Esophagus muscularis mucosa (tissue), 4 donors: ENCODE measurements around the gene TMEM221. TPM values are rescaled to one million over a fixed set of nuclear protein-coding genes. Genes with fewer than 3 reads are reported as not detected.

ENCODE experiments used
- DNase-seq: peaks from one replicate; pipeline ENCODE4 v3.0.0-alpha.2; 2017; ENCODE audit errors: extremely low spot score
- H3K27ac ChIP-seq, 4 donors: fragments of 200-600 bp; sonication (generic); replicated peaks in 1 of 4; 1 replicate in 3 of 4; 2 replicates in 1 of 4; pipeline ENCODE4 v1.5.1; 2016 to 2019; ENCODE audit warnings: mild to moderate bottlenecking in 1 of 4
- H3K27me3 ChIP-seq, 4 donors: fragments of 200-600 bp; sonication (generic); one replicate each; pipeline versions ENCODE4 v1.5.1 to v1.6.0; 2016 to 2019
- H3K36me3 ChIP-seq, 4 donors: fragments of 200-600 bp; sonication (generic); one replicate each; pipeline ENCODE4 v1.5.1; 2016 to 2019
- H3K4me1 ChIP-seq, 4 donors: fragments of 200-600 bp; sonication (generic); one replicate each; pipeline ENCODE4 v1.5.1; 2016 to 2019
- H3K4me3 ChIP-seq, 4 donors: fragments of 200-600 bp; sonication (generic); 1 replicate in 2 of 4; 2 replicates in 2 of 4; pipeline ENCODE4 v1.5.1; 2016 to 2019; ENCODE audit warnings: mild to moderate bottlenecking in 4 of 4, moderate library complexity in 1 of 4
- H3K9me3 ChIP-seq, 4 donors: fragments of 200-600 bp; sonication (generic); 1 replicate in 3 of 4; 2 replicates in 1 of 4; pipeline ENCODE4 v1.5.1; 2016 to 2019
- EP300 ChIP-seq: sonication (generic); formaldehyde crosslinking; IDR thresholded peaks from one replicate; pipeline ENCODE4 v1.6.1; 2017; ENCODE audit warnings: antibody characterized with exemption
- POLR2A ChIP-seq: fragments of 450-650 bp; IDR thresholded peaks from one replicate; pipeline ENCODE4 v1.6.1; 2017; ENCODE audit warnings: antibody characterized with exemption, moderate library complexity, mild to moderate bottlenecking, low read depth
- POLR2AphosphoS5 ChIP-seq, 2 donors: sonication (generic); formaldehyde crosslinking; IDR thresholded peaks; one replicate each; pipeline ENCODE4 v1.6.1; 2017; ENCODE audit warnings: antibody characterized with exemption in 2 of 2
- WGBS: methylation state at CpG from one replicate; pipeline ENCODE4 v1.1.5; 2018; 5-methylcytosine and 5-hydroxymethylcytosine counted together
- intact Hi-C: fragments of 100-400 bp; cut with DNase I; formaldehyde crosslinking; loops from one replicate; pipeline ENCODE4 v1.15.1; 2023
- total RNA-seq, 4 donors: library from RNA; depleted of rRNA; stranded (reverse); fragments of >200 nt; gene quantifications; one replicate each; pipeline versions ENCODE4 v1.1.0 to v1.2.1, GENCODE V29; 2016
- TF ChIP-seq, protein P1 (sequence below), 3 experiments: fragments of 200-600 bp in 2 of 3; fragments of 450-650 bp in 1 of 3; sonication (generic) in 2 of 3; IDR thresholded peaks; one replicate each; pipeline ENCODE4 v1.5.1; 2017 to 2019; ENCODE audit warnings: antibody characterized with exemption in 3 of 3, mild to moderate bottlenecking in 2 of 3, moderate library complexity in 1 of 3

The TMEM221 gene
- total RNA-seq, 4 donors from 2014 or later: 0.26 to 0.75 TPM; not detected in 2

DNA sequence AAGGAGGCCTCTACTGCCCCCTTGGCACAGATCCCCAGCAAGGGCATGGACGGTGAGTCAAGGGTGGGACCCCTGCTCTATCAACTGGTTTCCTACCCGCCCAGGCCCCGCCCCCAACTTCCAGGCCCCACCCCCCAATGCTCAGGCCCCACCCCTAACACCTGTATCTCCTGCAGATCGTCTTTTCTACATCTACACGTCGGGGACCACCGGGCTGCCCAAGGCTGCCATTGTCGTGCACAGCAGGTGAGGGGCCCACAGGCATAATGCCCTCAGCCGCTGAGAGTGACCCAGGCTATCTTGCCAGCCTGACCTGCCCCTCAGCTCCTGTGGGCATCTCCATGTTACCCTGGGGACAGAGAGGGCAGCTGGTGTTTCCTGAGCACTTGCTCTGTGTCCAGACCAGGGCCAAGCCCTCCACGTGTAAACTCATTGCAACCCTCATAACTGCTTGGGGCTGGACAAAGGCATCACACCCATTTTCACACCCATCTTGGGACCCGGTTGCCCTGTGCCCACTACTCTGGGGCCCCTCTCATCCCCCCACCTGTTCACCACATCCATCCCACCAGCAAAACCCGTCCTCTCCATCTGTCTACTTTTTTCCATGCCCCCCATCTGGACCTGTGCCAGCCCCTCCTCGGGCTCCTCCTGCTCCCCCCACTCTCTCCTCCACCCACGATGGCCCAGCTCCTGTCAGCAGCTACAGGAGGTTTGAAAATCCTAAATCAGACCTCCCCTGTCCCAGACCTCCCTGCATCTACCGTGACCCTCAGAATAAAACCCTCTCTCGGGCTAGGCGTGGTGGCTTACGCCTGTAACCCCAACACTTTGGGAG is 39.0 kb upstream of the TMEM221 start:
- Histone ChIP-seq H3K4me3 (no peak overlapping the region), H3K27ac (no peak overlapping the region), H3K4me1 (peaks cover 10 to 26% (median 22%) of the 10 kb centered on the region in 4 donors), H3K27me3 (no peaks in the 10 kb centered on the region), H3K9me3 (no peaks in the 10 kb centered on the region), H3K36me3 (peaks cover 0 to 53% (median 25%) of the 10 kb centered on the region in 4 donors)
- DNase-seq: no peak
- 76% methylated on average over 15 of the region's 18 CpGs for WGBS
- no peak for TF ChIP-seq POLR2A
- no peak for TF ChIP-seq EP300
- TF ChIP-seq POLR2AphosphoS5 (IDR thresholded peaks at IDR 0.05): no peak
- TF ChIP-seq, protein P1, sequence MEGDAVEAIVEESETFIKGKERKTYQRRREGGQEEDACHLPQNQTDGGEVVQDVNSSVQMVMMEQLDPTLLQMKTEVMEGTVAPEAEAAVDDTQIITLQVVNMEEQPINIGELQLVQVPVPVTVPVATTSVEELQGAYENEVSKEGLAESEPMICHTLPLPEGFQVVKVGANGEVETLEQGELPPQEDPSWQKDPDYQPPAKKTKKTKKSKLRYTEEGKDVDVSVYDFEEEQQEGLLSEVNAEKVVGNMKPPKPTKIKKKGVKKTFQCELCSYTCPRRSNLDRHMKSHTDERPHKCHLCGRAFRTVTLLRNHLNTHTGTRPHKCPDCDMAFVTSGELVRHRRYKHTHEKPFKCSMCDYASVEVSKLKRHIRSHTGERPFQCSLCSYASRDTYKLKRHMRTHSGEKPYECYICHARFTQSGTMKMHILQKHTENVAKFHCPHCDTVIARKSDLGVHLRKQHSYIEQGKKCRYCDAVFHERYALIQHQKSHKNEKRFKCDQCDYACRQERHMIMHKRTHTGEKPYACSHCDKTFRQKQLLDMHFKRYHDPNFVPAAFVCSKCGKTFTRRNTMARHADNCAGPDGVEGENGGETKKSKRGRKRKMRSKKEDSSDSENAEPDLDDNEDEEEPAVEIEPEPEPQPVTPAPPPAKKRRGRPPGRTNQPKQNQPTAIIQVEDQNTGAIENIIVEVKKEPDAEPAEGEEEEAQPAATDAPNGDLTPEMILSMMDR (IDR thresholded peaks at IDR 0.05): no peak
- intact Hi-C loops: no loop called here

DNA sequence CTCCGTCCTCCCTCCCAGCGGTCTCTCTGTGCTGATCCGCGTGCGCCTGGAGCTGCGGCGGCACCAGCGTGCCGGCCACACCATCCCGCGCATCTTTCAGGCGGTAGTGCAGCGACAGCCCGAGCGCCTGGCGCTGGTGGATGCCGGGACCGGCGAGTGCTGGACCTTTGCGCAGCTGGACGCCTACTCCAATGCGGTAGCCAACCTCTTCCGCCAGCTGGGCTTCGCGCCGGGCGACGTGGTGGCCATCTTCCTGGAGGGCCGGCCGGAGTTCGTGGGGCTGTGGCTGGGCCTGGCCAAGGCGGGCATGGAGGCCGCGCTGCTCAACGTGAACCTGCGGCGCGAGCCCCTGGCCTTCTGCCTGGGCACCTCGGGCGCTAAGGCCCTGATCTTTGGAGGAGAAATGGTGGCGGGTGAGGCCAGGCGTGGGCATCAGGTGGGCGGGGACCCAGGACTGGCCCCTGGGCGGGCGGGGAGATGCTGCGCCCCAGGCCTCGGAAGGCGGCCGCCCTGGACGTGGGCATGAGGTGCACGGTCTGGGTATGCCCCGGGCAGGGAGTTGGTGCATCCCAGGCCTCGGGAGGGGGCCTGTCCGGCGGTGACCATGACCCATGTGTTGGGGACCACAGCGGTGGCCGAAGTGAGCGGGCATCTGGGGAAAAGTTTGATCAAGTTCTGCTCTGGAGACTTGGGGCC is 38.2 kb upstream of the TMEM221 start:
- H3K4me1 ChIP-seq: peaks cover 16 to 32% (median 26%) of the 10 kb centered on the region in 4 donors
- intact Hi-C loops: no loop called here
- no peak overlapping the region for H3K27ac ChIP-seq
- no peaks in the 10 kb centered on the region for H3K9me3 ChIP-seq
- DNase-seq: no peak
- no peaks in the 10 kb centered on the region for H3K27me3 ChIP-seq
- 94% methylated on average over 29 of the region's 58 CpGs for WGBS
- H3K36me3 ChIP-seq: peaks cover 0 to 49% (median 25%) of the 10 kb centered on the region in 4 donors
- H3K4me3 ChIP-seq: no peak overlapping the region
- TF ChIP-seq POLR2AphosphoS5 (IDR thresholded peaks at IDR 0.05): no peak
- no peak for TF ChIP-seq POLR2A
- TF ChIP-seq, protein P1 (IDR thresholded peaks at IDR 0.05): no peak
- no peak for TF ChIP-seq EP300

DNA sequence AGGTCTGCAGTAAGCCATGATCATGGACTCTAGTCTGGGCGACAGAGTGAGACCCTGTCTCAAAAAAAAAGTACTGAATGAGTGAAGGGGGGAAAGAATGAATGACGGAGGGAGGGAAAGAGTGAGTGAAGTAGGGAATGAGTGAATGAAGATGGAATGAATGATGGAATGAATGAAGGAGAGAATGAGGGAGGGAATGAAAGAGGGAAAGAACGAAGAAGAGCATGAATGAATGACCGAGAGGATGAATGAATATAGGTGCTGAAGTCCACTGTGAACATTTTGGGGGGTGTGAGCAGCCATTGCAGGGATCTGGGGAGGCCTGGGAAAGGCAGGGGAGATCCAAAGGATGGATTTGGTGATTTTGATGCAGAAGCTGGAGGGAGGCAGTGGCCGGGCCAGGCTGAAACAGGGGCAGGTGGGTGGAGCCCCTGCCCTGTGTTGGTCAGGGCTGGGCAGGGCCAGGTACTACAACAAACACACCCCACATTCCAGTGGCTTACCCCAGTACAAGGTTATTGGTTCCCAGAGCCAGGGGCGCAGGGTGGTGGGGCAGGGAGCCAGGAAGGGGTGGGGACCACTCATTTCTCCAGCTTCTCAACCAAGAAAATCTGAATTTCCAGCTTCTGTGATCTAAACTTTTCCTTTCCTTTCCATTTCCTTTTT is 36.2 kb upstream of the TMEM221 start:
- H3K9me3 ChIP-seq: no peaks in the 10 kb centered on the region
- no peak overlapping the region for H3K4me3 ChIP-seq
- no peak for DNase-seq
- H3K36me3 ChIP-seq: peaks cover 0 to 38% (median 24%) of the 10 kb centered on the region in 4 donors
- no peak for TF ChIP-seq EP300
- no peak for TF ChIP-seq POLR2AphosphoS5 (IDR thresholded peaks at IDR 0.05)
- TF ChIP-seq POLR2A: no peak
- TF ChIP-seq, protein P1 (IDR thresholded peaks at IDR 0.05): no peak
- H3K4me1 ChIP-seq: peaks cover 19 to 39% (median 35%) of the 10 kb centered on the region in 4 donors
- 96% methylated on average over 6 of the region's 6 CpGs for WGBS
- H3K27ac ChIP-seq: no peak overlapping the region
- intact Hi-C loops: no loop called here
- no peaks in the 10 kb centered on the region for H3K27me3 ChIP-seq

DNA sequence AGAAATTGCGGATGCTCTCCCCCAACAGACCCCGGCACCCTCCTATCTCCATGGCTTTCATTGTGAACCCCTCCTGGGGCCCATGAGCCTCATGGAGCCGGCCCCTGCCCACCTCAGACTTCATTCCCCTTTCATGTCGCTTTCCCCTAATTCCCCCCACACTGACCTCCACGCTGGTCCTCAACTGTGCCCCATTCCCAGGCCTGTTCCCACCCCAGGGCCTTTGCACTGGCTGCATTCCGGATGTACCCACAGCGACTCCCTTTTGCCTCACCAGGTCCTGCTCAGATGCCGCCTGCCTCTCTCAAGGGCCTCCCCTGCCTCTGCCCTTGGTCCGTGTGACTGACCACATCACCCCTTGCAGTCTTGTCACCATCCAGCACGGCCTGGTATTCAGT is 35.1 kb upstream of the TMEM221 start:
- H3K4me3 ChIP-seq: no peak overlapping the region
- 96% methylated on average over 10 of the region's 10 CpGs for WGBS
- no peaks in the 10 kb centered on the region for H3K27me3 ChIP-seq
- H3K4me1 ChIP-seq: peaks cover 16 to 32% (median 28%) of the 10 kb centered on the region in 4 donors
- no peak for DNase-seq
- H3K36me3 ChIP-seq: peaks cover 0 to 35% (median 21%) of the 10 kb centered on the region in 4 donors
- TF ChIP-seq POLR2AphosphoS5 (IDR thresholded peaks at IDR 0.05) (no peak), EP300 (no peak), POLR2A (no peak)
- TF ChIP-seq, protein P1 (IDR thresholded peaks at IDR 0.05): no peak
- no peaks in the 10 kb centered on the region for H3K9me3 ChIP-seq
- intact Hi-C loops: no loop called here
- H3K27ac ChIP-seq: no peak overlapping the region
